Lower leg skin (tissue), 3 donors: ENCODE results near the gene INSYN1.

Experiments used
- POLR2A ChIP-seq, 2 donors: fragments of 450-650 bp; IDR thresholded peaks; one replicate each; pipeline ENCODE4 v1.6.1; 2016 to 2017; ENCODE audit warnings: antibody characterized with exemption in 2 of 2, mild to moderate bottlenecking in 1 of 2, moderate library complexity in 1 of 2
- TF ChIP-seq, protein P1 (sequence below), 3 donors: fragments of 450-650 bp; IDR thresholded peaks; one replicate each; pipeline ENCODE4 v1.5.1; 2016; ENCODE audit warnings: antibody characterized with exemption in 3 of 3, mild to moderate bottlenecking in 3 of 3, moderate library complexity in 2 of 3

DNA sequence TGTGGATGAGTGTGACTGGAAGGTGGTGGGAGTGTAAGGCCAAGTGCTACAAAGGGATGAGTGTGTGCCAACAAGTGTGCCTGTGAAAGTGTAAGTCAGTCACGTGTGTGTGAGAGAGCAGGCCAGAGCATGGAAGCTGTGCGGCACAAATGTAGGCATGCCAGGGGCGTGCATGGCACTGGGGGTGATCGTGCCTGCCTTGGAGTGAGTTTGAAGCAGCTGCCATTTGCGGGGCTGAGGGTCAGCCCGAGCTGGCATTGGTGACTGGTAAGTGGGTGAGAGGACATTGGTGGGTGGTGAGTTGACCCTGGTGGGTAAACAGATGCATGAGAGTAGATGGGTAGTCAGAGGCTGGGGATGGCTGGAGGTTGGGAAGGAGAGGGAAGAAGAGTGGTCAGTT, 44.5 kb downstream of the INSYN1 start:
- no peak for TF ChIP-seq POLR2A (IDR thresholded peaks at IDR 0.05)
- TF ChIP-seq, protein P1, sequence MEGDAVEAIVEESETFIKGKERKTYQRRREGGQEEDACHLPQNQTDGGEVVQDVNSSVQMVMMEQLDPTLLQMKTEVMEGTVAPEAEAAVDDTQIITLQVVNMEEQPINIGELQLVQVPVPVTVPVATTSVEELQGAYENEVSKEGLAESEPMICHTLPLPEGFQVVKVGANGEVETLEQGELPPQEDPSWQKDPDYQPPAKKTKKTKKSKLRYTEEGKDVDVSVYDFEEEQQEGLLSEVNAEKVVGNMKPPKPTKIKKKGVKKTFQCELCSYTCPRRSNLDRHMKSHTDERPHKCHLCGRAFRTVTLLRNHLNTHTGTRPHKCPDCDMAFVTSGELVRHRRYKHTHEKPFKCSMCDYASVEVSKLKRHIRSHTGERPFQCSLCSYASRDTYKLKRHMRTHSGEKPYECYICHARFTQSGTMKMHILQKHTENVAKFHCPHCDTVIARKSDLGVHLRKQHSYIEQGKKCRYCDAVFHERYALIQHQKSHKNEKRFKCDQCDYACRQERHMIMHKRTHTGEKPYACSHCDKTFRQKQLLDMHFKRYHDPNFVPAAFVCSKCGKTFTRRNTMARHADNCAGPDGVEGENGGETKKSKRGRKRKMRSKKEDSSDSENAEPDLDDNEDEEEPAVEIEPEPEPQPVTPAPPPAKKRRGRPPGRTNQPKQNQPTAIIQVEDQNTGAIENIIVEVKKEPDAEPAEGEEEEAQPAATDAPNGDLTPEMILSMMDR (IDR thresholded peaks at IDR 0.05): no peak
